Frontal cortex (tissue), 4 donors: ENCODE measurements around the gene HES2. TPM values are rescaled to one million over a fixed set of nuclear protein-coding genes. Genes with fewer than 3 reads are reported as not detected.

Source experiments
- DNase-seq, 2 donors: peaks; one replicate each; pipeline ENCODE4 v3.0.0; 2012; ENCODE audit warnings: low spot score in 2 of 2
- FAIRE-seq: peaks from 2 replicates; lab custom pipeline; 2012; peaks lifted over from hg19 to GRCh38; lab: Jason Lieb, UNC
- total RNA-seq: library from RNA; depleted of rRNA; stranded (reverse); fragments of >200 nt; gene quantifications from one replicate; pipeline ENCODE4 v1.2.3, GENCODE V29; 2014
- donor health status: control.
- donor health status: control.
- donor health status: control.

Gene HES2
- not detected for total RNA-seq

- no peak for FAIRE-seq
Observed at GRCh38 chr1:6419804-6420453, at the start of gene HES2. HES2 (minus strand) TSS chr1:6419919; CDS start chr1:6419820, 99 bp downstream.

GRCh38 chr1:6468729-6469461 lies 49.2 kb upstream of the HES2 start:
- no peak for FAIRE-seq

More at GRCh38 chr1:6419804-6420453, at the start of gene HES2:
- DNase-seq: peak; percentile 49 to 52

GRCh38 chr1:6467744-6468688 lies 48.3 kb upstream of the HES2 start:
- FAIRE-seq (no peak), DNase-seq (no peak)

More at GRCh38 chr1:6468729-6469461, 49.2 kb upstream of the HES2 start:
- DNase-seq: no peak

GRCh38 chr1:6467224-6467623 lies 47.5 kb upstream of the HES2 start:
- FAIRE-seq (no peak), DNase-seq (no peak)

- FAIRE-seq (no peak), DNase-seq (no peak)
Observed at GRCh38 chr1:6466751-6467150, 47.0 kb upstream of the HES2 start.

GRCh38 chr1:6466023-6466422 lies 46.3 kb upstream of the HES2 start, which contains the start of gene TNFRSF25:
TNFRSF25 (minus strand) TSS chr1:6466173; CDS start chr1:6466107, 66 bp downstream.
- FAIRE-seq: no peak
- no peak for DNase-seq

- FAIRE-seq (no peak), DNase-seq (no peak)
Observed at GRCh38 chr1:6465461-6466005, 45.8 kb upstream of the HES2 start.

GRCh38 chr1:6464915-6465314 lies 45.2 kb upstream of the HES2 start:
- DNase-seq (no peak), FAIRE-seq (no peak)

- DNase-seq (peak in 1 of 2 donors; percentile 45), FAIRE-seq (no peak)
Observed at GRCh38 chr1:6464514-6464836, 44.8 kb upstream of the HES2 start.

- no peak for FAIRE-seq
Observed at GRCh38 chr1:6463120-6463412, 43.3 kb upstream of the HES2 start.

GRCh38 chr1:6462412-6463119 lies 42.8 kb upstream of the HES2 start:
- DNase-seq: no peak
- no peak for FAIRE-seq

More at GRCh38 chr1:6463120-6463412, 43.3 kb upstream of the HES2 start:
- no peak for DNase-seq

GRCh38 chr1:6461538-6462411 lies 42.1 kb upstream of the HES2 start:
- DNase-seq (no peak), FAIRE-seq (no peak)

GRCh38 chr1:6461051-6461530 lies 41.4 kb upstream of the HES2 start:
- DNase-seq: no peak
- no peak for FAIRE-seq

GRCh38 chr1:6460301-6461050 lies 40.8 kb upstream of the HES2 start:
- DNase-seq (peak in 1 of 2 donors; percentile 42), FAIRE-seq (no peak)

- DNase-seq: no peak
- no peak for FAIRE-seq
Observed at GRCh38 chr1:6459850-6460265, 40.1 kb upstream of the HES2 start.

- DNase-seq (no peak), FAIRE-seq (no peak)
Observed at GRCh38 chr1:6456800-6457466, 37.2 kb upstream of the HES2 start.
